Liver (tissue), 9 donors: ENCODE measurements around the gene FLNB. TPM values are rescaled to one million over a fixed set of nuclear protein-coding genes. Genes with fewer than 3 reads are reported as not detected.
A peak's percentile ranks its signal among the peaks of the same experiment; 100 is the strongest.

Experiments used
- DNase-seq: peaks from one replicate; pipeline ENCODE4 v3.0.0-alpha.2; 2017; ENCODE audit warnings: low spot score
- H3K27ac ChIP-seq, 2 donors: one replicate each; pipeline ENCODE4 v1.7.0; 2013; ENCODE audit warnings: inconsistent platforms in 2 of 2, low read length in 2 of 2, control low read depth in 1 of 2, low read depth in 1 of 2, mild to moderate bottlenecking in 1 of 2
- H3K27me3 ChIP-seq, 4 donors: one replicate each; pipeline versions ENCODE4 v1.6.1 to v1.7.0; 2013; ENCODE audit warnings: low read length in 3 of 4, inconsistent platforms in 1 of 4, mild to moderate bottlenecking in 1 of 4, moderate library complexity in 1 of 4; ENCODE audit not compliant: control insufficient read depth in 4 of 4, insufficient read depth in 4 of 4
- H3K36me3 ChIP-seq, 4 donors: one replicate each; pipeline versions ENCODE4 v1.6.1 to v1.7.0; 2013; ENCODE audit warnings: low read length in 3 of 4, mild to moderate bottlenecking in 3 of 4, low read depth in 1 of 4, moderate library complexity in 1 of 4; ENCODE audit not compliant: control insufficient read depth in 4 of 4, insufficient read depth in 3 of 4
- H3K4me1 ChIP-seq, 4 donors: one replicate each; pipeline versions ENCODE4 v1.6.1 to v1.7.0; 2013; ENCODE audit warnings: low read length in 3 of 4, mild to moderate bottlenecking in 3 of 4, moderate library complexity in 1 of 4; ENCODE audit not compliant: control insufficient read depth in 4 of 4, insufficient read depth in 4 of 4
- H3K4me3 ChIP-seq, 3 donors: one replicate each; pipeline versions ENCODE4 v1.6.1 to v1.7.0; 2013; ENCODE audit warnings: low read length in 3 of 3, control low read depth in 1 of 3, low read depth in 1 of 3, mild to moderate bottlenecking in 1 of 3
- H3K9ac ChIP-seq, 2 donors: one replicate each; pipeline ENCODE4 v1.7.0; 2013; ENCODE audit warnings: low read length in 2 of 2, mild to moderate bottlenecking in 2 of 2, moderate library complexity in 2 of 2, control low read depth in 1 of 2, low read depth in 1 of 2
- H3K9me3 ChIP-seq, 4 donors: one replicate each; pipeline versions ENCODE4 v1.6.1 to v1.7.0; 2013; ENCODE audit warnings: low read length in 3 of 4; ENCODE audit not compliant: control insufficient read depth in 4 of 4
- CTCF ChIP-seq: fragments of 150-350 bp; IDR thresholded peaks from 2 replicates; pipeline ENCODE4 v1.5.1; 2017; ENCODE audit warnings: improper control_type of control experiment, low read depth, low read length; ENCODE audit not compliant: missing input control
- EGR1 ChIP-seq, 2 donors: IDR thresholded peaks; 2 replicates each; pipeline ENCODE4 v1.6.1; 2016 to 2018; ENCODE audit warnings: antibody characterized with exemption in 2 of 2, low read depth in 2 of 2
- FOXA1 ChIP-seq: IDR thresholded peaks from 2 replicates; pipeline ENCODE4 v1.6.1; 2016; ENCODE audit warnings: antibody characterized with exemption
- FOXA2 ChIP-seq: IDR thresholded peaks from 2 replicates; pipeline ENCODE4 v1.6.1; 2016; ENCODE audit warnings: antibody characterized with exemption
- GABPA ChIP-seq, 2 donors: IDR thresholded peaks in 1 of 2; conservative IDR thresholded peaks in 1 of 2; 2 replicates each; pipeline ENCODE4 v1.6.1; 2016; ENCODE audit warnings: antibody characterized with exemption in 2 of 2, mild to moderate bottlenecking in 1 of 2, moderate library complexity in 1 of 2
- HNF4A ChIP-seq, 2 donors: conservative IDR thresholded peaks; 2 replicates each; pipeline ENCODE4 v1.6.1; 2016; ENCODE audit warnings: antibody characterized with exemption in 2 of 2, mild to moderate bottlenecking in 2 of 2
- HNF4G ChIP-seq: IDR thresholded peaks from 2 replicates; pipeline ENCODE4 v1.6.1; 2016; ENCODE audit warnings: antibody characterized with exemption
- JUND ChIP-seq, 2 donors: IDR thresholded peaks; 2 replicates each; pipeline ENCODE4 v1.6.1; 2016; ENCODE audit warnings: antibody characterized with exemption in 2 of 2
- MAX ChIP-seq: IDR thresholded peaks from 2 replicates; pipeline ENCODE4 v1.6.1; 2016; ENCODE audit warnings: antibody characterized with exemption
- NR2F2 ChIP-seq: IDR thresholded peaks from 2 replicates; pipeline ENCODE4 v1.6.1; 2016; ENCODE audit warnings: antibody characterized with exemption
- RAD21 ChIP-seq, 2 donors: IDR thresholded peaks; 2 replicates each; pipeline ENCODE4 v1.6.1; 2016; ENCODE audit warnings: antibody characterized with exemption in 2 of 2, mild to moderate bottlenecking in 2 of 2
- RXRA ChIP-seq, 2 donors: IDR thresholded peaks; 2 replicates each; pipeline ENCODE4 v1.6.1; 2017 to 2018; ENCODE audit warnings: antibody characterized with exemption in 2 of 2, mild to moderate bottlenecking in 1 of 2
- SP1 ChIP-seq: IDR thresholded peaks from 2 replicates; pipeline ENCODE4 v1.6.1; 2018; ENCODE audit warnings: antibody characterized with exemption, mild to moderate bottlenecking
- TAF1 ChIP-seq: conservative IDR thresholded peaks from 2 replicates; pipeline ENCODE4 v1.6.1; 2016; ENCODE audit warnings: antibody characterized with exemption, mild to moderate bottlenecking
- YY1 ChIP-seq: IDR thresholded peaks from 2 replicates; pipeline ENCODE4 v1.6.1; 2016; ENCODE audit warnings: antibody characterized with exemption, mild to moderate bottlenecking
- ZBTB33 ChIP-seq: IDR thresholded peaks from 2 replicates; pipeline ENCODE4 v1.6.1; 2016; ENCODE audit warnings: antibody characterized with exemption
- WGBS: extraction: QIAGEN DNeasy Blood & Tissue Kit; methylation state at CpG from one replicate; pipeline ENCODE4 v1.1.7; 2013; 5-methylcytosine and 5-hydroxymethylcytosine counted together
- polyA plus RNA-seq, 2 donors: library from polyadenylated mRNA; stranded (reverse) in 1 of 2; unstranded in 1 of 2; fragments of 200-250 nt in 1 of 2; fragments of >200 nt in 1 of 2; fragmentation: Nextera tagmentation in 1 of 2; extraction: Ambion mirVana in 1 of 2; gene quantifications; one replicate each; pipeline versions ENCODE4 v1.2.1 to v1.2.3, GENCODE V29; 2013 to 2015
- total RNA-seq, 2 donors: library from RNA; depleted of rRNA; stranded (reverse); fragments of >200 nt; gene quantifications; one replicate each; pipeline ENCODE4 v1.2.3, GENCODE V29; 2014
- TF ChIP-seq, protein P1 (sequence below): IDR thresholded peaks from 2 replicates; pipeline ENCODE4 v1.6.1; 2016; ENCODE audit warnings: antibody characterized with exemption
- TF ChIP-seq, protein P2 (sequence below): IDR thresholded peaks from 2 replicates; pipeline ENCODE4 v1.6.1; 2016; ENCODE audit warnings: antibody characterized with exemption, mild to moderate bottlenecking
- donor health status: healthy.
- donor health status: healthy.
- donor health status: healthy.
- donor health status: healthy.
- donor health status: healthy.

Gene FLNB
- total and polyA plus RNA-seq, 4 donors: 22.9 to 124 (median 44.3) TPM

DNA sequence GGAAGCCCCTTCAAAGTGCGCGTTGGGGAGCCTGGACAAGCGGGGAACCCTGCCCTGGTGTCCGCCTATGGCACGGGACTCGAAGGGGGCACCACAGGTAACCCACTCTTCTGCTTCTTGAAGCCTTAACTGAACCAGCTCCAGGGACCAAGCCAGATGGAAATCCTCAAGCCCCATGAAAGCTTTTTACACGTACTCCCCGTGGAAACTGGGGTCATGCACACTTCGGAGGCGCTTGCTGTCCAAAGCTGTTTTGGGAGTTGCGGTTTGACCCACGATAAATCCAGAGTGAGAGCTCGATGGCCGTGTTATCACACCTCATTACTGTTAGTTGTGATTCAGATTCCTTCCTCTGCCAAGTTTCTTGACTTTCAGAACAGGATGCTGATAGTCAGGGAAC lies 155.0 kb downstream of the FLNB start:
- no peak for TF ChIP-seq TAF1
- peak; percentile 49 for TF ChIP-seq NR2F2
- TF ChIP-seq EGR1 (IDR thresholded peaks at IDR 0.05; ENCODE audit: low read depth in 2 of 2): no peak
- peak in 1 of 2 donors; percentile 18 for TF ChIP-seq RXRA (IDR thresholded peaks at IDR 0.05)
- no peak for TF ChIP-seq MAX
- TF ChIP-seq, protein P1, sequence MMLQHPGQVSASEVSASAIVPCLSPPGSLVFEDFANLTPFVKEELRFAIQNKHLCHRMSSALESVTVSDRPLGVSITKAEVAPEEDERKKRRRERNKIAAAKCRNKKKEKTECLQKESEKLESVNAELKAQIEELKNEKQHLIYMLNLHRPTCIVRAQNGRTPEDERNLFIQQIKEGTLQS: no peak
- TF ChIP-seq, protein P2, sequence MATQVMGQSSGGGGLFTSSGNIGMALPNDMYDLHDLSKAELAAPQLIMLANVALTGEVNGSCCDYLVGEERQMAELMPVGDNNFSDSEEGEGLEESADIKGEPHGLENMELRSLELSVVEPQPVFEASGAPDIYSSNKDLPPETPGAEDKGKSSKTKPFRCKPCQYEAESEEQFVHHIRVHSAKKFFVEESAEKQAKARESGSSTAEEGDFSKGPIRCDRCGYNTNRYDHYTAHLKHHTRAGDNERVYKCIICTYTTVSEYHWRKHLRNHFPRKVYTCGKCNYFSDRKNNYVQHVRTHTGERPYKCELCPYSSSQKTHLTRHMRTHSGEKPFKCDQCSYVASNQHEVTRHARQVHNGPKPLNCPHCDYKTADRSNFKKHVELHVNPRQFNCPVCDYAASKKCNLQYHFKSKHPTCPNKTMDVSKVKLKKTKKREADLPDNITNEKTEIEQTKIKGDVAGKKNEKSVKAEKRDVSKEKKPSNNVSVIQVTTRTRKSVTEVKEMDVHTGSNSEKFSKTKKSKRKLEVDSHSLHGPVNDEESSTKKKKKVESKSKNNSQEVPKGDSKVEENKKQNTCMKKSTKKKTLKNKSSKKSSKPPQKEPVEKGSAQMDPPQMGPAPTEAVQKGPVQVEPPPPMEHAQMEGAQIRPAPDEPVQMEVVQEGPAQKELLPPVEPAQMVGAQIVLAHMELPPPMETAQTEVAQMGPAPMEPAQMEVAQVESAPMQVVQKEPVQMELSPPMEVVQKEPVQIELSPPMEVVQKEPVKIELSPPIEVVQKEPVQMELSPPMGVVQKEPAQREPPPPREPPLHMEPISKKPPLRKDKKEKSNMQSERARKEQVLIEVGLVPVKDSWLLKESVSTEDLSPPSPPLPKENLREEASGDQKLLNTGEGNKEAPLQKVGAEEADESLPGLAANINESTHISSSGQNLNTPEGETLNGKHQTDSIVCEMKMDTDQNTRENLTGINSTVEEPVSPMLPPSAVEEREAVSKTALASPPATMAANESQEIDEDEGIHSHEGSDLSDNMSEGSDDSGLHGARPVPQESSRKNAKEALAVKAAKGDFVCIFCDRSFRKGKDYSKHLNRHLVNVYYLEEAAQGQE: no peak
- no peak for TF ChIP-seq HNF4A (conservative IDR thresholded peaks at IDR 0.05)
- no peak for DNase-seq
- 87% methylated on average over 14 of the region's 14 CpGs for WGBS

GRCh38 chr3:58164199-58164879 lies 156.1 kb downstream of the FLNB start:
- Histone ChIP-seq H3K36me3 (peaks cover 0 to 8% (median 6%) of the 10 kb centered on the region in 4 donors), H3K27ac (peak overlapping the region; percentile 78 to 87), H3K9ac (peak overlapping the region; percentile 16 to 18), H3K9me3 (no peaks in the 10 kb centered on the region), H3K27me3 (no peaks in the 10 kb centered on the region), H3K4me3 (no peak overlapping the region), H3K4me1 (peaks cover 18 to 67% (median 54%) of the 10 kb centered on the region in 4 donors)
- WGBS: 22% methylated on average over 12 of the region's 12 CpGs
- TF ChIP-seq HNF4A (conservative IDR thresholded peaks at IDR 0.05) (peak; percentile 94 to 97), MAX (peak; percentile 77), YY1 (peak; percentile 83), RXRA (IDR thresholded peaks at IDR 0.05) (peak; percentile 91 to 93), GABPA (IDR thresholded peaks at IDR 0.05 in 1 of 2, conservative IDR thresholded peaks at IDR 0.05 in 1 of 2) (peak in 1 of 2 donors; percentile 23), NR2F2 (peak; percentile 72), RAD21 (IDR thresholded peaks at IDR 0.05) (peak; percentile 46 to 55), ZBTB33 (peak; percentile 39), TAF1 (no peak), FOXA2 (peak; percentile 89), FOXA1 (peak; percentile 92), CTCF (peak; percentile 1), SP1 (peak; percentile 98), JUND (IDR thresholded peaks at IDR 0.05) (peak; percentile 76 to 89), EGR1 (IDR thresholded peaks at IDR 0.05; ENCODE audit: low read depth in 2 of 2) (peak; percentile 10 to 57), HNF4G (peak; percentile 91)
- TF ChIP-seq, protein P1: peak; percentile 81
- TF ChIP-seq, protein P2: peak; percentile 42
- peak; percentile 69 for DNase-seq

More for the DNA sequence above, 155.0 kb downstream of the FLNB start:
- Histone ChIP-seq H3K27me3 (no peaks in the 10 kb centered on the region), H3K4me1 (peaks cover 14 to 56% (median 45%) of the 10 kb centered on the region in 4 donors), H3K36me3 (peaks cover 0 to 16% (median 12%) of the 10 kb centered on the region in 4 donors), H3K4me3 (no peak overlapping the region), H3K9ac (no peak overlapping the region), H3K27ac (peak overlapping the region; percentile 78 to 87), H3K9me3 (no peaks in the 10 kb centered on the region)
